Superior temporal gyrus (tissue), 1 donor: ENCODE data around the gene MGARP.
A peak's percentile ranks its signal among the peaks of the same experiment; 100 is the strongest.

Experiments used
- DNase-seq: peaks from one replicate; pipeline ENCODE4 v3.0.0-alpha.2; 2016; ENCODE audit errors: extremely low spot score

The MGARP gene

DNA sequence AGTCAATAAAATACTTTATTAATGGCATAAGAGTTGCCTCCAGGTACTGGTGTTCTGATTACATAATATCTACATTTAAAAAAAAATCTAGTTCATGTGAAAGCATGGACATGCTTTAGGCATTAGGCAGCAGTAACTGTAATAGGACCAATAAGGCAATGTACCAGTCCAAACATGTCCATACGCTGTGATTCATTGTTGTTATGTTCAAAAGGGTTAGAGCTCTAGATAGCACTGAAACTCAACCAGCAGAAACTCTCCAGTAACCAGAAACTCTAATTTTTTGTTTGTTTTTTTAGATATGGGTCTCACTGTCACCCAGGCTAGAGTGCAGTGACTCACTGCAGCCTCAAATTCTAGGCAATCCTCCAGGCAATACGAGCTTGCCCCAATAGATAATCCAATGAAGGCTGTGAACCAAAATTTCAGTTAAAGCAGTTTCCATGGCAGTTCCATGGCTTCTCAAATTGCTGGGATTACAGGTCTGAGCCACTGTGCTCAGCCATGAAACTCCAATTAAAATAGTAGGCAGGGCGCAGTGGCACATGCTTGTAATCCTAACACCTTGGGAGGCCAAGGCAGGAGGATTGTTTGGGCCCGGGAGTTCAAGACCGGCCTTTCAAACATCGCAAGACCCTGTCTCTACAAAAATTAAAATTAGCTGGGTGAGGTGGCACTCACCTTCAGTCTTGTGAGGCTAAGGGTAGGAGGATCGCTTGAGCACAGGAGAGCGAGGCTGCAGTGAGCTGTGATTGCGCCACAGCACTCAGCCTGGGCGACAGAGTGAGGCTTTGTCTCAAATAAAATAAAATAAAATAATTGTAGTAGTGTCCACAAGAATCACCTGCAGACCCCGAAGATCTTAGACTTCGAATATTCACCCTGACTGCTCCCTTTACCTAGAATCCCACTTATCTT lies 36.3 kb downstream of the MGARP start:
- DNase-seq = no peak

GRCh38 chr4:139242511-139243051 lies 37.4 kb downstream of the MGARP start:
- DNase-seq = no peak

- DNase-seq = no peak
Measured at GRCh38 chr4:139241784-139242151, 38.3 kb downstream of the MGARP start.

DNA sequence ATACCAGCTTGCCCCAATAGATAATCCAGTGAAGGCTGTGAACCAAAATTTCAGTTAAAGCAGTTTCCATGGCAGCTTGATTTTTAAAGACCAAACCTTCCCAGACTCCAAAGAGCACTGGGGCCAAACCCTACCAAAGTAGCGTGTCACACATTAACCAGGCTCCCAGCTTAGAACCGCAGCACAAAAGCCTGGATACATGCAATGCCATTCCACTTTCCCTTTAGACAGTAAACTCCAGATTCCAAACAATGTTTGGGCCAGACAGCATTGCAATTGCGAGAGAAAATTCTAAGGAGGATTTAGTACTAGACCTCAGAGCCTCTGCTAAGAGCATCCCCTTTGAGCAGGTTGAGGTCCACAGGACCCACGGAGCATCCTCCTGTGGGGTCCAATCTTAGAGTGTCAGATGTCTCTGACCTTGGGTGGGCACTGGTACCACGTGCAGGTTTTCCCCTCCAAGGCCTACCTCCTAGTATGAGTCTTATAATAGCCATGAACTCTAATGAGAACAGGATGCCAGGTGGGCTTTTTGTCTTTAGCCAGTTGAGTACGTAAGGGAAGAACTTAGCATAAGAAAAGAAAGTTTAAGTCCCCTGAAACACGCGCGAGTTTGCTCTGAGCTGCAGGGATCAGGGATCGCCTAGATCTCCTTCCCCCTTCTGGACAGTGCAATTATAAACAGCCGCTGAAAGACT lies 38.8 kb downstream of the MGARP start:
- DNase-seq = no peak

GRCh38 chr4:139239127-139239772 lies 40.8 kb downstream of the MGARP start:
- DNase-seq = no peak

GRCh38 chr4:139234253-139234652 lies 45.8 kb downstream of the MGARP start:
- no peak for DNase-seq

GRCh38 chr4:139229534-139230039 lies 50.4 kb downstream of the MGARP start:
- DNase-seq = peak; percentile 86

DNA sequence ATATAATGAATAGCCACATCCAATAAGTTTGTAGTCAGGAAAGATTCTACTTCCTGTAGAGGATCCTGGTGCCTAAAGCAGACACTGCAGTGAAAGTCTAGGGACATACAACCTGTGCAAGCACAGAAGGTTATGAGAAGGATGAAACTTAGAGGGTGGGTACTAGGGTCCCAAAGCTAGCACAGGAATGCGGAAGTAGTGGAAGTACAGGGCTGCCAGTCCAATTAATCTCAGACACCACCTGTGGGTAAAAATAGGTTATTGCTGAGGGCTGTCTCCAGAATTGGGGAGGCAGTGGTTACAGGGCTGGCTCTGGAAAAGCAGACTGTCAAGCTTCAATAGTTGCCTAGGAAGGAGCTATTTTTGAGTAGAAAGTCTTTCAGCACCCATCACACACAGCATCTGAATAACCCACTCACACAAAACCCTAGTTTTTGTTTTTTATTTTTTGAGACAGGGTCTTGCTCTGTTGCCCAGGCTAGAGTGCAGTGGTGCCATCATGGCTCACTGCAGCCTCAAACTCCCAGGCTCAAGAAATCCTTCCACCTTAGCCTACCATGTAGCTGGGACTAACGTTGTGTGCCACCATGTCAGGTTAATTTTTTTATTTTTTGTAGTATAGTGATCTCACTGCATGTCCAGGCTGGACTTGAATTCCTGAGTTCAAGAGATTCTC lies 52.2 kb downstream of the MGARP start:
- no peak for DNase-seq

GRCh38 chr4:139223682-139224317 lies 56.2 kb downstream of the MGARP start:
- DNase-seq = peak; percentile 56

DNA sequence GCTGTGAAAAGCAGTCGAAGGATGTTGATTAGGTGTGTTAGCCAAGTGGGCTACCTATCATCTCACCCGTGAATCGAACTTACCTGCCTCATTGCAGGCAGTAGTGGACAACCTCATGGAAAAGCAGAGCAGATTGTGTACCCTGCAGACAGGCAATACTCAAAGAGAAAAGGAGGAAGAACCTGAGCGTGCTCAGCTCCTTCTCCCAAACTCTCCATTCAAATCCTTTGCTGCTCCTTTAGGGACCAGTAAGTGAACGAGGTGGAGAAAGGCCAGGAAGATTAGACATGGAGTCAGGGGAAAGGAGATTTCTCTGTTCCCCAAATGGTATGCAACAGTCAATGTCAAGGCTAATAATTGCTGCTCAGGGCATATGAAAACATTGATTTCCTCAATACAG lies 57.8 kb downstream of the MGARP start:
- DNase-seq = no peak

- DNase-seq = no peak
Measured at GRCh38 chr4:139221687-139222086, 58.3 kb downstream of the MGARP start.

DNA sequence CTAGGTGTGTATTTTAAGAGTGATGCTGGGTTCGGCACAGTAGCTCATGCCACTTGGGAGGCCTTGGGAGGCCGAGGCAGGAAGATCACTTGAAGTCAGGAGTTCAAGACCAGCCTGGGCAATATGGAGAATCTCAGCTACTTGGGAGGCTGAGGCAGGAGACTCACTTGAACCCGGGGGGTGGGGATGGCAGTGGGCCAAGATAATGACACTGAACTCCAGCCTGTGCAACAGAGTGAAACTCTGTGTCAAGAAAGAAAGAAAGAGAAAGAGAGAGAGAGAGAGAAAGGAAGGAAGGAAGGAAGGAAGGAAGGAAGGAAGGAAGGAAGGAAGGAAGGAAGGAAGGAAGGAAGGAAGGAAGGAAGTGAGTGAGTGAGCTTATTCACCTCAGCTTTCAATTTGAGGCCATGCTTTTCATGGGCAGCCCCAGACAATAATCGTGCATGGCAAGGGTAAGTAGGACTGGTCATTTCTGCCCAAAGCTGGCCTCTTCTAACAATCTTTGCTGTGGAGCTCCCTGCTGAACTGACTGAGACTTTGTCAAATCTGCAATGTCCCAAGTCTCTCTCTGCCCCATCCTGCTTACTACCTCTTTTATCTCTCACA lies 60.5 kb downstream of the MGARP start:
- no peak for DNase-seq
